Esophagus (tissue), 2 donors: Measurements from ENCODE around the gene C1QTNF8. TPM values are rescaled to one million over a fixed set of nuclear protein-coding genes. Genes with fewer than 3 reads are reported as not detected.

Experiments used
- H3K27ac ChIP-seq, 2 donors: one replicate each; pipeline ENCODE4 v1.5.1; 2013; ENCODE audit warnings: low read depth in 2 of 2, mild to moderate bottlenecking in 2 of 2, inconsistent platforms in 1 of 2, low read length in 1 of 2, moderate library complexity in 1 of 2
- H3K27me3 ChIP-seq, 2 donors: one replicate each; pipeline ENCODE4 v1.6.1; 2013; ENCODE audit warnings: low read length in 2 of 2, control low read depth in 1 of 2, mild to moderate bottlenecking in 1 of 2; ENCODE audit not compliant: insufficient read depth in 2 of 2, control insufficient read depth in 1 of 2
- H3K36me3 ChIP-seq, 2 donors: one replicate each; pipeline ENCODE4 v1.6.1; 2013; ENCODE audit warnings: low read length in 1 of 2; ENCODE audit not compliant: control insufficient read depth in 2 of 2, insufficient read depth in 2 of 2
- H3K4me1 ChIP-seq, 2 donors: one replicate each; pipeline ENCODE4 v1.6.1; 2013; ENCODE audit warnings: low read length in 1 of 2; ENCODE audit not compliant: control insufficient read depth in 2 of 2, insufficient read depth in 2 of 2
- H3K4me3 ChIP-seq, 2 donors: one replicate each; pipeline ENCODE4 v1.5.1; 2013; ENCODE audit warnings: low read length in 2 of 2, mild to moderate bottlenecking in 2 of 2, low read depth in 1 of 2, moderate library complexity in 1 of 2
- H3K9me3 ChIP-seq, 2 donors: one replicate each; pipeline ENCODE4 v1.6.1; 2013; ENCODE audit warnings: mild to moderate bottlenecking in 2 of 2, low read depth in 1 of 2, low read length in 1 of 2, moderate library complexity in 1 of 2; ENCODE audit not compliant: control insufficient read depth in 2 of 2, insufficient read depth in 1 of 2
- WGBS, 2 donors: extraction: QIAGEN DNeasy Blood & Tissue Kit; methylation state at CpG; one replicate each; pipeline ENCODE4 v1.1.7; 2013; 5-methylcytosine and 5-hydroxymethylcytosine counted together
- polyA plus RNA-seq, 2 donors: library from polyadenylated mRNA; stranded (reverse); fragments of 200-250 nt; gene quantifications; one replicate each; pipeline ENCODE4 v1.2.3, GENCODE V29; 2013
- donor health status: healthy with polysubstance abuse.
- donor health status: Bipolar disorder and iron deficiency.

C1QTNF8 gene
- polyA plus RNA-seq, 2 donors = not detected

- no peaks in the 10 kb centered on the region for H3K27me3 ChIP-seq
These were observed 38.7 kb downstream of the C1QTNF8 start for GRCh38 chr16:1057252-1057932.

GRCh38 chr16:1056196-1056595 is 39.8 kb downstream of the C1QTNF8 start:
- WGBS, 2 donors = 68 to 71% methylated on average over 8 of the region's 8 CpGs
- Histone ChIP-seq H3K4me3 (no peak overlapping the region), H3K9me3 (peaks cover 0 to 3% of the 10 kb centered on the region in 2 donors), H3K27me3 (no peaks in the 10 kb centered on the region), H3K27ac (no peak overlapping the region), H3K4me1 (no peaks in the 10 kb centered on the region), H3K36me3 (no peaks in the 10 kb centered on the region)

More at GRCh38 chr16:1057252-1057932, 38.7 kb downstream of the C1QTNF8 start:
- no peak overlapping the region for H3K4me3 ChIP-seq
- 22 to 26% methylated on average over 33 of the region's 33 CpGs for WGBS, 2 donors
- no peaks in the 10 kb centered on the region for H3K4me1 ChIP-seq
- H3K36me3 ChIP-seq = no peaks in the 10 kb centered on the region
- peaks cover 0 to 3% of the 10 kb centered on the region in 2 donors for H3K9me3 ChIP-seq
- no peak overlapping the region for H3K27ac ChIP-seq

- H3K9me3 ChIP-seq = peaks cover 0 to 3% of the 10 kb centered on the region in 2 donors
- H3K4me1 ChIP-seq = no peaks in the 10 kb centered on the region
- H3K4me3 ChIP-seq = no peak overlapping the region
- 63 to 65% methylated on average over 13 of the region's 13 CpGs for WGBS, 2 donors
- H3K36me3 ChIP-seq = no peaks in the 10 kb centered on the region
- H3K27me3 ChIP-seq = no peaks in the 10 kb centered on the region
- H3K27ac ChIP-seq = no peak overlapping the region
These were observed 40.5 kb downstream of the C1QTNF8 start for GRCh38 chr16:1055557-1055924.

- Histone ChIP-seq H3K9me3 (peaks cover 0 to 3% of the 10 kb centered on the region in 2 donors), H3K27me3 (no peaks in the 10 kb centered on the region)
- 18% methylated on average over 34 of the region's 34 CpGs for WGBS, 2 donors
These were observed 41.1 kb downstream of the C1QTNF8 start for GRCh38 chr16:1054660-1055556.

GRCh38 chr16:1053700-1054368 is 42.2 kb downstream of the C1QTNF8 start:
- Histone ChIP-seq H3K4me1 (peaks cover 0 to 2% of the 10 kb centered on the region in 2 donors), H3K27ac (no peak overlapping the region), H3K27me3 (no peaks in the 10 kb centered on the region), H3K4me3 (no peak overlapping the region), H3K9me3 (peaks cover 0 to 1% of the 10 kb centered on the region in 2 donors), H3K36me3 (no peaks in the 10 kb centered on the region)
- WGBS, 2 donors = 77 to 82% methylated on average over 15 to 21 of the region's 21 CpGs

More at GRCh38 chr16:1054660-1055556, 41.1 kb downstream of the C1QTNF8 start:
- no peak overlapping the region for H3K4me3 ChIP-seq
- no peaks in the 10 kb centered on the region for H3K4me1 ChIP-seq
- no peaks in the 10 kb centered on the region for H3K36me3 ChIP-seq
- no peak overlapping the region for H3K27ac ChIP-seq

- no peaks in the 10 kb centered on the region for H3K27me3 ChIP-seq
These were observed 42.9 kb downstream of the C1QTNF8 start for GRCh38 chr16:1053121-1053521.

GRCh38 chr16:1052721-1053120 is 43.3 kb downstream of the C1QTNF8 start:
- H3K36me3 ChIP-seq = no peaks in the 10 kb centered on the region
- no peaks in the 10 kb centered on the region for H3K9me3 ChIP-seq
- H3K27ac ChIP-seq = no peak overlapping the region
- no peaks in the 10 kb centered on the region for H3K27me3 ChIP-seq
- H3K4me3 ChIP-seq = no peak overlapping the region
- H3K4me1 ChIP-seq = peaks cover 0 to 2% of the 10 kb centered on the region in 2 donors
- WGBS, 2 donors = 75 to 76% methylated on average over 9 of the region's 9 CpGs

More at GRCh38 chr16:1053121-1053521, 42.9 kb downstream of the C1QTNF8 start:
- H3K36me3 ChIP-seq = no peaks in the 10 kb centered on the region
- 55 to 60% methylated on average over 14 of the region's 14 CpGs for WGBS, 2 donors
- H3K4me1 ChIP-seq = peaks cover 0 to 2% of the 10 kb centered on the region in 2 donors
- H3K4me3 ChIP-seq = no peak overlapping the region
- no peak overlapping the region for H3K27ac ChIP-seq
- H3K9me3 ChIP-seq = no peaks in the 10 kb centered on the region

- Histone ChIP-seq H3K4me1 (peaks cover 0 to 2% of the 10 kb centered on the region in 2 donors), H3K4me3 (no peak overlapping the region), H3K36me3 (no peaks in the 10 kb centered on the region), H3K27ac (no peak overlapping the region), H3K9me3 (no peaks in the 10 kb centered on the region), H3K27me3 (no peaks in the 10 kb centered on the region)
- WGBS, 2 donors = 88 to 94% methylated on average over 17 of the region's 17 CpGs
These were observed 44.6 kb downstream of the C1QTNF8 start for GRCh38 chr16:1051446-1051845.

- H3K9me3 ChIP-seq = no peaks in the 10 kb centered on the region
- H3K27me3 ChIP-seq = no peaks in the 10 kb centered on the region
- H3K4me3 ChIP-seq = no peak overlapping the region
- no peak overlapping the region for H3K27ac ChIP-seq
- no peaks in the 10 kb centered on the region for H3K36me3 ChIP-seq
- H3K4me1 ChIP-seq = peaks cover 0 to 2% of the 10 kb centered on the region in 2 donors
- 80 to 86% methylated on average over 14 to 15 of the region's 15 CpGs for WGBS, 2 donors
These were observed 45.1 kb downstream of the C1QTNF8 start for GRCh38 chr16:1050921-1051320.
